ENCODE measurements around the gene RPS6KA1.
A peak's percentile ranks its signal among the peaks of the same experiment; 100 is the strongest.
"Not testable (repeated sequence)": the region's sequence is repeated elsewhere in the genome, so short reads cannot be mapped to it uniquely, and the experiment has no call there.

RPS6KA1 gene

DNA sequence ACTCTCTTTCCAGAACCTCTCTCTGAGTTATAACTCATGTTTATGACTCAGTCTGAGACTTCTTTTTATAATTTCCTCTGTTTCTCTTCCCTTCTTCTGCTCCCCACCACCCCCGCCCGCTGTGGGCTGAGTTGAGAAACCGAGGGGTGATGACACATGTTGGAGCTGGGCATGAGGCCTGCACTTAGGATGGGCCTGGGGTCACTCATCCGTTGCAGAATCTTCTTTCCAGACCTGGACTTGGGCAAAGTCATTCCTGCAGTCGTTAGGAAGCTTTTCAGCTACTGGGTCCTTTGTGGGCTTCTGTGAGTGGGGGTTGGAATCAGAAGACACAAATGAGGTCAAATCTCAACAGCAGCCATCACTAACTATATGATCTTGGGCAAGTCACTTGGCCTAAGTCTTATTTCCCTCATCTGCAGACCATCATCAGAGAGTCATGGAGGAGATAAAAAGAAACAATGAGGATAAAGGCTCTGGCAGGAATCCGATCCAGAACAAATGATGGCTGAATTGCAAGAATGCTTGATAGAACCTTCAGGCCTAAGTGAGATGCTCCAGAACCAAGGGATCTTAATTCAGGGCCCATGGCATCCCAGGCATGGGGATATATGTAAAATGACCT, 53.4 kb downstream of the RPS6KA1 start:
- DNase-seq (ENCODE audit: low read depth, low spot score): no peak
- no peak overlapping the region for H3K4me3 ChIP-seq (ENCODE audit: low read length)

DNA sequence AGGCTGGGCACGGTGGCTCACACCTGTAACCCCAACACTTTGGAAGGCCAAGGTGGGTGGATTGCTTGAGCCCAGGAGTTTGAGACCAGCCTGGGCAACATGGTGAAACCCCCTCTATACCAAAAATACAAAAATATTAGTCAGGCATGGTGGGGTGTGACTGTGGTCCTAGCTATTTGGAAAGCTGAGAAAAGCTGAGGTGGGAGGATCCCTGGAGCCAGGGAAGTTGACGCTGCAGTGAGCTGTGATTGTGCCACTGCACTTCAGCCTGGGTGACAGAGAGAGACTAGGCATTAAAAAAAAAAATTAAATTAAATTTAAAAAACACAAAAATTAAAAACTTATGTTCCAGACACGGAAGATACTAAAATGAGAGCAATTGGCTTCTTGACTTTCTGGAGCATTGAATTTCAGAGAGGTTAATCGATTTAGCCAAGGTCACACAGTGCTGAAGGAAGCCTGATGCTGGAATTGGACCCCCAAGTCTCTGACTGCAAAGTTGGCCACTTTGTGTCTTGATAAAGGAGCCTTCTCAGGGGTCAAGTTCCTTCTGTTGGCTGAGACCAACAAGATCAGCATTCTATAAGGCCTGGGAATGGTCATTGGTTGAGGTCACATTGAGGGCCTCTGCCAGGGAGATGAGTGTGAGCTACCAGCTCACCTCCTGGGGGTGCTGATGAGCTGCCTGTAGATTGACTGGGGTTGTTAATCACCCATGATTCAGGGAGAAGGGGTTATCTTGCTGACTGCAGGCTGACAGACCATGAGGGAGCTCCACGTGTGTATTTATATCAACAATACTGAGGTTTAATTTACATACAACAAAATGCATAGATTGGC, 54.3 kb downstream of the RPS6KA1 start:
- DNase-seq (ENCODE audit: low read depth, low spot score): no peak

DNA sequence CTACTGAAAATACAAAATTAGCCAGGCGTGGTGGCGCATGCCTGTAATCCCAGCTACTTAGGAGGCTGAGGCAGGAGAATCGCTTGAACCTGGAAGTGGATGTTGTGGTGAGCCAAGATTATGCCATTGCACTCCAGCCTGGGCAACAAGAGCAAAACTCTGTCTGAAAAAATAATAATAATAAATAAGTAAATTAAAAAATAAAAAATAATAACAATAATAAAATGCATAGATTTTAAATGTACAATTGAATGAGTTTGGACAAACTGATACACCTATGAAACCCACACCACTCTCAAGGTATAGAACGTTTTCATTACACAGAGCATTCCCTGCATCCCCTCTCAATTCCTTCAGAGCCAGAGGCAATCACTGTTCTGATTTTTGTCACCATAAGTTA, 55.0 kb downstream of the RPS6KA1 start:
- not testable (repeated sequence) for DNase-seq (ENCODE audit: low read depth, low spot score); H3K4me3 ChIP-seq (ENCODE audit: low read length)

More for the DNA sequence above, 54.3 kb downstream of the RPS6KA1 start:
- no peak overlapping the region for H3K4me3 ChIP-seq (ENCODE audit: low read length)

DNA sequence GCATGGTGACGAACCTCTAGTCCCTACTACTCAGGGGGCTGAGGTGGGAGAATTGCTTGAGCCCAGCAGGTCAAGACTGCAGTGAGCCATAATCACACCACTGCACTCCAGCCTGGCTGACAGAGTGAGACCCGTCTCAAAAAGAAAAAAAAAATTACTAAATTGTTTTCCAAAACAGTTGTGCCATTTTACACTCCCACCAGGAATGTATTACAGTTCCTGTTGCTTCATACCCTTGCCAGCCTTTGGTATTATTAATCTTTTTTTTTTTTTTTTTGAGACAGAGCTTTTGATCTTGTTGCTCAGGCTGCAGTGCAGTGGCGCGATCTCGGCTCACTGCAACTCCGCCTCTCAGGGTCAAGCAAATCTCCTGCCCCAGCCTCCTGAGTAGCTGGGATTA, 55.9 kb downstream of the RPS6KA1 start:
- H3K4me3 ChIP-seq (ENCODE audit: low read length): no peak overlapping the region
- no peak for DNase-seq (ENCODE audit: low read depth, low spot score)

- no peak for DNase-seq (ENCODE audit: low read depth, low spot score)
- no peak overlapping the region for H3K4me3 ChIP-seq (ENCODE audit: low read length)
Observed at GRCh38 chr1:26593385-26593784, 63.8 kb downstream of the RPS6KA1 start.

DNA sequence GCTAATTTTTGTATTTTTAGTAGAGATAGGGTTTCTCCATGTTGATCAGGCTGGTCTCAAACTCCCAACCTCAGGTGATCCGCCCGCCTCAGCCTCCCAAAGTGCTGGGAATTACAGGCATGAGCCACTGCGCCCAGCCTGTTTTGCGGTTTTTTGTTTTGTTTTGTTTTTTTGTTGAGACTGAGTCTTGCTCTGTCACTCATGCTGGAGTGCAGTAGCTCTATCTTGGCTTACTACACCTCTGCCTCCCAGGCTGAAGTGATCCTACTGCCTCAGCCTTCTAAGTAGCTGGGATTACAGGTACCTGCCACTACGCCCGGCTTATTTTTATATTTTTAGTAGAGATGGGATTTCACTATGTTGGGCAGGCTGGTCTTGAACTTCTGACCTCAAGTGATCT, 65.0 kb downstream of the RPS6KA1 start:
- not testable (repeated sequence) for H3K4me3 ChIP-seq (ENCODE audit: low read length); DNase-seq (ENCODE audit: low read depth, low spot score)

- H3K4me3 ChIP-seq (ENCODE audit: low read length): no peak overlapping the region
- DNase-seq (ENCODE audit: low read depth, low spot score): peak; percentile 72
Observed at GRCh38 chr1:26597629-26598039, 68.1 kb downstream of the RPS6KA1 start.

- no peak for DNase-seq (ENCODE audit: low read depth, low spot score)
- H3K4me3 ChIP-seq (ENCODE audit: low read length): no peak overlapping the region
Observed at GRCh38 chr1:26598890-26599289, 69.3 kb downstream of the RPS6KA1 start.

DNA sequence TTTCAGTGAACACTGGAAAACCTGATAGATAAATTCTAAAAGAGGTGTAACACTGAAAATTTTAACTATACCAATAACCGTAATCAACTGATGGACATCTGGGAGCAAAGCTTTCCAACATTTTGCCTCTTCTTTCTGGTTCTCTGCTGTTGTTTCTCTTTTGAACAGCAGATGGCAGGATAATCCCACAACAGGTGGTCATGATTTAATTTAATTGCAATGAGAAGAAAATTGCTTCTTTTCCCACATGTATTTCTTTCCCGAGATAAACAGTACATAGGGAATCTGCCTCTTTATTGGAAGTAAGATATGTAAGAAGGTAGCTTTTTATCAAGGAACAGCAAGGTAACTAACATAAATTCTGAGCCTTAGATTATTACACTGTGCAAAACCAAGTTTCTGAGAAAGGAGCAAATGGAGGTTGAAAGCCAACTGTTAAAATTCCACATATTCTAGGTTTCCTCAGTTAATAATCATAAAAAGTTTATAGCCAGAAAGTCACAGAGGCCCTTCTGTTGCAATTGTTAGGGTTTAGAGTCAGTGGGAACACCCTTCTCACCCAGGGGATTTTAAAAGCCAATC, 72.9 kb downstream of the RPS6KA1 start:
- DNase-seq (ENCODE audit: low read depth, low spot score): peak; percentile 68
- H3K4me3 ChIP-seq (ENCODE audit: low read length): no peak overlapping the region

DNA sequence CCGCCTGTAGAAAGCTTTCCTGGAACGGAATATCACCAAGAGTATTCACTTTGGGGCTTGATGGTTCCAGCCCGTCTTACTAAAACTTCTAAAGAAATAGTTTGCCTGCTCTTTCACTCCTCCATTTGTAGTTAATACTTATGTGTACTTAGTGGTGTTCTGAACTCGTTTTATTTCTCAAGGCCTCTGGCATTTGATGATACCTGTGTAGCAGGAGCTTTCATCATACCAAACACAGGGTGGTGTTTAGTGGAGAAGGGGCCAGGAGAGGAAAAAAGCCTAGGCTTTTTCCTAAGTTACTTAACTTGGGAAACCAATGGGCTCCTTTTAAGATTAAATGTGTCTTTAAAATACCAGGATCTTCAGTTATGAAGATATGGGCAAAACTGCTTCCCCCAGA, 74.3 kb downstream of the RPS6KA1 start:
- no peak for DNase-seq (ENCODE audit: low read depth, low spot score)

DNA sequence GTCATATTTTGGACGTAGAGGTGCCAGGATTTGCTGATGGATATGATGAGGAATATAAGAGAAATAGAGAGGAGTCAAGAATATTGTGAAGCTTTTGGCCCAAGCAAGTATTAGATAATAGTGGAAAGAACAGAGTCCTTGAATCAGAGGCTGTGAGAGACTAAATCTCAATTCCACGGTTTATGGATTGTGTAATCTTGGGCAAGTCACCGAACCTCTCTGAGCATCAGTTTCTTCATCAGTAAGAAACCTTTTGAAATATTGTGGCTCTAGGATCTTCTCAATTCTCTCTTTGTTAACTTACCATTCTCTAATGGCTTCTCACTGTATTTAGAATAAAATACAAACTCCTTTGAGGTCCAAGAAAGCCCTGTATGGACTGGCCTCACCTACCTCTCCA, 77.6 kb downstream of the RPS6KA1 start:
- H3K4me3 ChIP-seq (ENCODE audit: low read length): no peak overlapping the region
- no peak for DNase-seq (ENCODE audit: low read depth, low spot score)

More for the DNA sequence above, 74.3 kb downstream of the RPS6KA1 start:
- H3K4me3 ChIP-seq (ENCODE audit: low read length): no peak overlapping the region

DNA sequence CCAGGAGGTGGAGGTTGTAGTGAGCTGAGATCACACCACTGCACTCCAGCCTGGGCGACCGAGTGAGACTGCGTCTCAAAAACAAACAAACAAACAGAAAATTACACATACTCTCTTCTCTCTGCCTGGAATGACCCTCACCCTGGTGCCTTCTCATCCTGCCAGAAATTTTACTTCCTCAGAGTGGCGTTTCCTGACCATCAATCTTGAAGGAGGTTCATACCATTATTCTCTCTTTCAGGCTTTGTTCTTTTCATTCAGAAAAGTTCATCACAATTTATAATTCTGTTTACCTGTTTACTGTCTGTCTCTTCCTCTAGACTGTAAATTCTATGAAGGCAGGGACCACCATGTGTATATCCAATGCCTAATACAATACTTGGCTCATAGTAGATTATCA, 79.3 kb downstream of the RPS6KA1 start:
- DNase-seq (ENCODE audit: low read depth, low spot score): no peak
- no peak overlapping the region for H3K4me3 ChIP-seq (ENCODE audit: low read length)

GRCh38 chr1:26610781-26611180, 81.2 kb downstream of the RPS6KA1 start:
- H3K4me3 ChIP-seq (ENCODE audit: low read length): no peak overlapping the region
- DNase-seq (ENCODE audit: low read depth, low spot score): no peak

DNA sequence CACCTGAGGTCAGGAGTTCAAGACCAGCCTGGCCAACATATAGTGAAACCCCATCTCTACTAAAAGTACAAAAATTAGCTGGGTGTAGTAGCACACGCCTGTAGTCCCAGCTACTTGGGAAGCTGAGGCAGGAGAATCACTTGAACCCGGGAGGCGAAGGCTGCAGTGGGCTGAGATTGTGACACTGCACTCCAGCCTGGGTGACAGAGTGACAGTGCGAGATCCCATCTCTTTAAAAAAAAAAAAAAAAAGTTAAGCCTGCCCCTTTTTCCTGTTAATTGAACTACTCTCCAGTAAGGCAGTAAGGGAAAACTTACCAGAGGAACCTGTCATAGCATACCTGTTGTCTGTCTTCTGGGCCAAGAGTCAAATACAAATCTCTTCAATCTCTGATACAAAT, 83.1 kb downstream of the RPS6KA1 start:
- not testable (repeated sequence) for DNase-seq (ENCODE audit: low read depth, low spot score); H3K4me3 ChIP-seq (ENCODE audit: low read length)

GRCh38 chr1:26614655-26615411, 85.3 kb downstream of the RPS6KA1 start:
- no peak for DNase-seq (ENCODE audit: low read depth, low spot score)
- no peak overlapping the region for H3K4me3 ChIP-seq (ENCODE audit: low read length)

GRCh38 chr1:26616881-26617280, 87.3 kb downstream of the RPS6KA1 start:
- no peak for DNase-seq (ENCODE audit: low read depth, low spot score)
- H3K4me3 ChIP-seq (ENCODE audit: low read length): no peak overlapping the region

GRCh38 chr1:26618561-26618960, 89.0 kb downstream of the RPS6KA1 start:
- H3K4me3 ChIP-seq (ENCODE audit: low read length): no peak overlapping the region
- DNase-seq (ENCODE audit: low read depth, low spot score): no peak
